MM.1S (cell line): ENCODE data around the gene CHMP2A.

ENCODE experiments used
- EZH2 ChIP-seq: fragments of 300-600 bp; sonication (generic); optimal IDR thresholded peaks from 2 replicates; pipeline ENCODE3; 2017; ENCODE audit warnings: low read depth, mild to moderate bottlenecking, antibody characterized with exemption, low read length, mixed read lengths
- EZH2phosphoT487 ChIP-seq: fragments of 300-600 bp; sonication (generic); IDR thresholded peaks from 2 replicates; pipeline ENCODE4 v1.6.1; 2018; ENCODE audit warnings: antibody characterized with exemption, low read length
- TF ChIP-seq, protein P1 (sequence below): fragments of 300-600 bp; sonication (generic); IDR thresholded peaks from 2 replicates; pipeline ENCODE4 v1.5.1; 2016; ENCODE audit warnings: antibody characterized with exemption, low read length, mixed read lengths

DNA sequence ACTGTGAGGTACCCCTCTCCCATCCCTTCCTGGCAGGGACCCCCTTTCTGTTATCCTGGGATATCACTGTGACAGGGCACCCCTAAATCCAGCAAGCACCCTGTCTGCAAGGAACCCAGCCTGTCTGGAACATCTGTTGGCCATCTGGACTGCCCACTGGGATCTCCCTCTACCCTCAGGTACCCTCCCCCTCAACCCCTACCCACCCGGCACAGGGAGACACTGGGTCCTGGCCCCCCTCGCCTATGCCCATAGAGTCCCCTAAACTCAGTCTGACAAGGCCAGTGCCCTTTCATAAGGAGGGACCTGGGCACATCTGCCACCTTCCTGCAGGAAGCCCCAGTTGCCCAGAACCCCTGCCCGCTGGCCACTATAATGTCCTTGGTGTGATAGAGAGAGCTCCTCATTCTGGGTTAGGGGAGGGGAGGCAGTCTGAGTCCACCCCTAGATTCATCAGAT, 40.3 kb downstream of the CHMP2A start:
- TF ChIP-seq, protein P1, sequence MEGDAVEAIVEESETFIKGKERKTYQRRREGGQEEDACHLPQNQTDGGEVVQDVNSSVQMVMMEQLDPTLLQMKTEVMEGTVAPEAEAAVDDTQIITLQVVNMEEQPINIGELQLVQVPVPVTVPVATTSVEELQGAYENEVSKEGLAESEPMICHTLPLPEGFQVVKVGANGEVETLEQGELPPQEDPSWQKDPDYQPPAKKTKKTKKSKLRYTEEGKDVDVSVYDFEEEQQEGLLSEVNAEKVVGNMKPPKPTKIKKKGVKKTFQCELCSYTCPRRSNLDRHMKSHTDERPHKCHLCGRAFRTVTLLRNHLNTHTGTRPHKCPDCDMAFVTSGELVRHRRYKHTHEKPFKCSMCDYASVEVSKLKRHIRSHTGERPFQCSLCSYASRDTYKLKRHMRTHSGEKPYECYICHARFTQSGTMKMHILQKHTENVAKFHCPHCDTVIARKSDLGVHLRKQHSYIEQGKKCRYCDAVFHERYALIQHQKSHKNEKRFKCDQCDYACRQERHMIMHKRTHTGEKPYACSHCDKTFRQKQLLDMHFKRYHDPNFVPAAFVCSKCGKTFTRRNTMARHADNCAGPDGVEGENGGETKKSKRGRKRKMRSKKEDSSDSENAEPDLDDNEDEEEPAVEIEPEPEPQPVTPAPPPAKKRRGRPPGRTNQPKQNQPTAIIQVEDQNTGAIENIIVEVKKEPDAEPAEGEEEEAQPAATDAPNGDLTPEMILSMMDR: no peak
- no peak for TF ChIP-seq EZH2
- no peak for TF ChIP-seq EZH2phosphoT487
